DOHH2 (cell line): ENCODE results near the gene CHD6.

Source experiments
- H3F3A ChIP-seq: fragments of 200-600 bp; sonication (generic), shearing (Covaris generic); 2 replicates; pipeline ENCODE4 v1.6.0; 2016; ENCODE audit warnings: antibody characterized with exemption, mild to moderate bottlenecking; ENCODE audit not compliant: control insufficient read depth, insufficient read depth
- H3K27ac ChIP-seq: fragments of 200-600 bp; sonication (generic); 2 replicates; pipeline ENCODE4 v1.5.1; 2014; ENCODE audit warnings: low read depth, mild to moderate bottlenecking, low read length, moderate library complexity
- H3K27me3 ChIP-seq: fragments of 200-600 bp; sonication (generic); 2 replicates; pipeline ENCODE4 v1.6.1; 2014; ENCODE audit warnings: mild to moderate bottlenecking, low read length, mixed read lengths; ENCODE audit not compliant: control insufficient read depth
- H3K36me3 ChIP-seq: fragments of 200-600 bp; sonication (generic); 2 replicates; pipeline ENCODE4 v1.6.1; 2014; ENCODE audit warnings: mild to moderate bottlenecking, low read length, moderate library complexity, mixed read lengths; ENCODE audit not compliant: control insufficient read depth
- H3K4me1 ChIP-seq: fragments of 200-600 bp; sonication (generic); 2 replicates; pipeline ENCODE4 v1.6.1; 2014; ENCODE audit warnings: mild to moderate bottlenecking, low read length, mixed read lengths; ENCODE audit not compliant: control insufficient read depth
- H3K4me2 ChIP-seq: fragments of 200-600 bp; sonication (generic); 2 replicates; pipeline ENCODE4 v1.6.0; 2014; ENCODE audit warnings: mild to moderate bottlenecking, low read length, moderate library complexity
- H3K4me3 ChIP-seq: fragments of 200-600 bp; sonication (generic); 2 replicates; pipeline ENCODE4 v1.5.1; 2014; ENCODE audit warnings: mild to moderate bottlenecking, low read length, mixed read lengths
- H3K79me2 ChIP-seq: fragments of 200-600 bp; sonication (generic); 2 replicates; pipeline ENCODE4 v1.6.1; 2014; ENCODE audit warnings: mild to moderate bottlenecking, low read length, mixed read lengths; ENCODE audit not compliant: control insufficient read depth
- H3K9me2 ChIP-seq: fragments of 200-600 bp; sonication (generic); replicated peaks from 2 replicates; pipeline ENCODE4 v1.6.1; 2014; ENCODE audit warnings: mild to moderate bottlenecking, low read length, mixed read lengths; ENCODE audit not compliant: control insufficient read depth
- H3K9me3 ChIP-seq: fragments of 200-600 bp; sonication (generic); 2 replicates; pipeline ENCODE4 v1.6.1; 2014; ENCODE audit warnings: antibody characterized with exemption, low read length, mixed read lengths; ENCODE audit not compliant: control insufficient read depth, insufficient read depth
- H4K20me1 ChIP-seq: fragments of 200-600 bp; sonication (generic); 2 replicates; pipeline ENCODE4 v1.6.0; 2014; ENCODE audit warnings: low read depth, mild to moderate bottlenecking, antibody characterized with exemption, low read length, moderate library complexity; ENCODE audit not compliant: control insufficient read depth, insufficient read depth
- CTCF ChIP-seq: fragments of 200-600 bp; sonication (generic); IDR thresholded peaks from one replicate; pipeline ENCODE4 v1.5.1; 2014; ENCODE audit warnings: antibody characterized with exemption, mild to moderate bottlenecking, low read depth, low read length; ENCODE audit not compliant: poor library complexity, severe bottlenecking
- EZH2phosphoT487 ChIP-seq: fragments of 200-600 bp; sonication (generic); IDR thresholded peaks from 2 replicates; pipeline ENCODE4 v1.6.1; 2017; ENCODE audit warnings: borderline replicate concordance, mild to moderate bottlenecking, antibody characterized with exemption, low read length, moderate library complexity, mixed read lengths

CHD6 gene

GRCh38 chr20:41482647-41483552, 135.3 kb downstream of the CHD6 start:
- Histone ChIP-seq H3K4me1 (no peaks in the 10 kb centered on the region), H3K9me2 (no peaks in the 10 kb centered on the region), H3K4me2 (no peak overlapping the region), H3K79me2 (no peaks in the 10 kb centered on the region), H3K36me3 (peaks cover 46% of the 10 kb centered on the region), H3K4me3 (no peak overlapping the region), H3F3A (no peaks in the 10 kb centered on the region), H3K9me3 (no peaks in the 10 kb centered on the region), H3K27ac (no peak overlapping the region), H3K27me3 (no peaks in the 10 kb centered on the region), H4K20me1 (no peaks in the 10 kb centered on the region)
- TF ChIP-seq CTCF (no peak), EZH2phosphoT487 (no peak)

- Histone ChIP-seq H3K4me2 (no peak overlapping the region), H3K9me2 (no peaks in the 10 kb centered on the region), H3K9me3 (no peaks in the 10 kb centered on the region), H3K27me3 (no peaks in the 10 kb centered on the region), H3K4me3 (no peak overlapping the region), H4K20me1 (no peaks in the 10 kb centered on the region), H3K79me2 (no peaks in the 10 kb centered on the region), H3K36me3 (peaks cover 28% of the 10 kb centered on the region), H3K4me1 (no peaks in the 10 kb centered on the region), H3K27ac (no peak overlapping the region), H3F3A (no peaks in the 10 kb centered on the region)
- no peak for TF ChIP-seq CTCF
Observed at GRCh38 chr20:41480054-41480770, 138.0 kb downstream of the CHD6 start.

- H3K27me3 ChIP-seq: no peaks in the 10 kb centered on the region
- no peak overlapping the region for H3K27ac ChIP-seq
- no peak overlapping the region for H3K4me3 ChIP-seq
- TF ChIP-seq CTCF (no peak), EZH2phosphoT487 (no peak)
- no peaks in the 10 kb centered on the region for H4K20me1 ChIP-seq
- no peaks in the 10 kb centered on the region for H3K9me3 ChIP-seq
- no peaks in the 10 kb centered on the region for H3K4me1 ChIP-seq
- peaks cover 18% of the 10 kb centered on the region for H3K36me3 ChIP-seq
- no peaks in the 10 kb centered on the region for H3K9me2 ChIP-seq
- no peaks in the 10 kb centered on the region for H3K79me2 ChIP-seq
- no peak overlapping the region for H3K4me2 ChIP-seq
- no peaks in the 10 kb centered on the region for H3F3A ChIP-seq
Observed at GRCh38 chr20:41479113-41479512, 139.1 kb downstream of the CHD6 start.
